ENCODE measurements around the gene MRPS22. TPM values are rescaled to one million over a fixed set of nuclear protein-coding genes. Genes with fewer than 3 reads are reported as not detected.

The MRPS22 gene
- polyA plus RNA-seq (ENCODE audit: insufficient read length in 3 of 3), result 10 to 100 TPM; 57.5 to 60.3 (median 58.3) TPM
- long read RNA-seq, donor 1, transcript MRPS22-201 (8 exons, 1,120 nt), result major isoform, 22 of 25 reads
- long read RNA-seq, donor 1, partial matches to known transcripts, result 0 of 25 reads
- long read RNA-seq, donor 1, other reads (novel, unspliced or antisense), result 0 of 25 reads
- long read RNA-seq, donor 2, transcript MRPS22-201 (8 exons, 1,120 nt), result major isoform, 34 of 257 reads
- long read RNA-seq, donor 2, transcript MRPS22-202 (8 exons, 1,099 nt), result minor isoform, 11 of 257 reads
- long read RNA-seq, donor 2, partial matches to known transcripts, result 188 of 257 reads
- long read RNA-seq, donor 2, other reads (novel, unspliced or antisense), result 20 of 257 reads
- long read RNA-seq, donor 3, transcript MRPS22-201 (8 exons, 1,120 nt), result major isoform, 25 of 188 reads
- long read RNA-seq, donor 3, partial matches to known transcripts, result 81 of 188 reads
- long read RNA-seq, donor 3, other reads (novel, unspliced or antisense), result 78 of 188 reads
- long read RNA-seq, donor 4, transcript MRPS22-202 (8 exons, 1,099 nt), result minor isoform, 6 of 177 reads
- long read RNA-seq, donor 4, transcript MRPS22-201 (8 exons, 1,120 nt), result major isoform, 43 of 177 reads
- long read RNA-seq, donor 4, partial matches to known transcripts, result 114 of 177 reads
- long read RNA-seq, donor 4, other reads (novel, unspliced or antisense), result 11 of 177 reads
- long read RNA-seq, donor 5, transcript MRPS22-201 (8 exons, 1,120 nt), result major isoform, 16 of 26 reads
- long read RNA-seq, donor 5, partial matches to known transcripts, result 5 of 26 reads
- long read RNA-seq, donor 5, other reads (novel, unspliced or antisense), result 0 of 26 reads
- long read RNA-seq, donor 6, transcript MRPS22-201 (8 exons, 1,120 nt), result major isoform, 18 of 23 reads
- long read RNA-seq, donor 6, partial matches to known transcripts, result 0 of 23 reads
- long read RNA-seq, donor 6, other reads (novel, unspliced or antisense), result 0 of 23 reads
- long read RNA-seq, donor 7, transcript MRPS22-201 (8 exons, 1,120 nt), result major isoform, 38 of 236 reads
- long read RNA-seq, donor 7, partial matches to known transcripts, result 177 of 236 reads
- long read RNA-seq, donor 7, other reads (novel, unspliced or antisense), result 13 of 236 reads
- long read RNA-seq, donor 8, transcript MRPS22-201 (8 exons, 1,120 nt), result major isoform, 8 of 98 reads
- long read RNA-seq, donor 8, partial matches to known transcripts, result 83 of 98 reads
- long read RNA-seq, donor 8, other reads (novel, unspliced or antisense), result 5 of 98 reads
- long read RNA-seq, donor 9, transcript MRPS22-201 (8 exons, 1,120 nt), result major isoform, 36 of 253 reads
- long read RNA-seq, donor 9, transcript MRPS22-202 (8 exons, 1,099 nt), result minor isoform, 6 of 253 reads
- long read RNA-seq, donor 9, partial matches to known transcripts, result 198 of 253 reads
- long read RNA-seq, donor 9, other reads (novel, unspliced or antisense), result 11 of 253 reads
- long read RNA-seq, donor 10, transcript MRPS22-201 (8 exons, 1,120 nt), result major isoform, 17 of 24 reads
- long read RNA-seq, donor 10, partial matches to known transcripts, result 0 of 24 reads
- long read RNA-seq, donor 10, other reads (novel, unspliced or antisense), result 0 of 24 reads
- long read RNA-seq, donor 11, transcript MRPS22-201 (8 exons, 1,120 nt), result major isoform, 15 of 116 reads
- long read RNA-seq, donor 11, partial matches to known transcripts, result 86 of 116 reads
- long read RNA-seq, donor 11, other reads (novel, unspliced or antisense), result 8 of 116 reads
- long read RNA-seq, donor 12, transcript MRPS22-201 (8 exons, 1,120 nt), result major isoform, 32 of 297 reads
- long read RNA-seq, donor 12, transcript MRPS22-211 (3 exons, 2,160 nt), result minor isoform, 5 of 297 reads
- long read RNA-seq, donor 12, transcript MRPS22-202 (8 exons, 1,099 nt), result minor isoform, 8 of 297 reads
- long read RNA-seq, donor 12, partial matches to known transcripts, result 232 of 297 reads
- long read RNA-seq, donor 12, other reads (novel, unspliced or antisense), result 15 of 297 reads
- long read RNA-seq, donor 13, transcript MRPS22-201 (8 exons, 1,120 nt), result major isoform, 5 of 9 reads
- long read RNA-seq, donor 13, partial matches to known transcripts, result 0 of 9 reads
- long read RNA-seq, donor 13, other reads (novel, unspliced or antisense), result 0 of 9 reads
- long read RNA-seq, donor 14, result 0 reads
- long read RNA-seq, donor 15, transcript MRPS22-202 (8 exons, 1,099 nt), result minor isoform, 6 of 46 reads
- long read RNA-seq, donor 15, transcript MRPS22-201 (8 exons, 1,120 nt), result major isoform, 31 of 46 reads
- long read RNA-seq, donor 15, partial matches to known transcripts, result 5 of 46 reads
- long read RNA-seq, donor 15, other reads (novel, unspliced or antisense), result 0 of 46 reads
- long read RNA-seq, donor 16, transcript MRPS22-201 (8 exons, 1,120 nt), result major isoform, 33 of 274 reads
- long read RNA-seq, donor 16, partial matches to known transcripts, result 176 of 274 reads
- long read RNA-seq, donor 16, other reads (novel, unspliced or antisense), result 62 of 274 reads

GRCh38 chr3:139343895-139344856, at the start of gene MRPS22:
Gene MRPS22 (plus strand): TSS chr3:139344020. CDS start chr3:139344027, 7 bp downstream.
- DNase-seq, result peak; percentile 82

DNA sequence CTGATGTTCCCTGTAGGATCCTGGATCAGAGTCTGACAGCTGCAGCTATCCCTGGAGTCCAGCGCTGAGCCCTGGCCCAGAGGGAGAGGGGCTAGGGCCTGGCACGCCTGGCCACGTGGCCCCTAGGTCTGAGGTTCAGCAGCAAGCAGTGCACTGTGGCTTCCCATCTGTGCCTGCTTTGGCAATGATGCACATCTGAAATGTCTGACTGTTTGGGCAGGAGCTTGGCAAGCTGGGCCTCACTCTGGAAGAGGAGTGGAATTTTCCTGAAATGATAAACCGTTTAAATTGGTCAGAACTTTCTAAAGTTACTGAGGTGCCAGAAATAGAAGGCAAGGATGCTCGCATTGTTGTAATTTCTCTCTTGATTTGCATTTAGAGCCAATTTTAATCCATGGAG, 48.8 kb upstream of the MRPS22 start:
- no peak for DNase-seq

DNA sequence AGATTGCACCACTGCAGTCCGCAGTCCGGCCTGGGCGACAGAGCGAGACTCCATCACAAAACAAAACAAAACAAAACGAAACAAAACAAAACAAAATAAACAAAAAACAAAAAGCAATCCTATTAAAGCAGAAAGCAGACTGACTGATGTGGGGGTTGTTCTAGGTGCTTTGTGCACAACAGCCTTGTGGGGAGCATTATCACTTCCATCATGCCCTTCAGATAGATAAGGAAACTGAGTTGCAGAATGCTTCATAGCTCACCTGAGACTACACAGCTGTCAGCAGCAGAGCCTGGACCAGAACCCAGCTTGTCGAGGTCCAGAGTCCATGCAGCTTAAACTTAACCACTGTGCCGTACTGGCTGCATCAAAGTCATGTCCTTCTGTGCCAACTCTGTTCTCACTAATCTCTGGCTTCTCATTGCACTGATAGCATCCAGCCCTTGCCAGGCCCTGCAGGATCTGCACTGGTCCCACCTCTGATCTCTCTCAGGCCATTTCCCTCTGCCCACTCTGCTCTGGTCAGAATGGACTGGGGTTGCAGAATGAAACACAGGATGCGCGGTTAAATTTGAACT, 47.6 kb upstream of the MRPS22 start:
- DNase-seq, result no peak

- no peak for DNase-seq
Observed at GRCh38 chr3:139297588-139298311, 46.1 kb upstream of the MRPS22 start.

DNA sequence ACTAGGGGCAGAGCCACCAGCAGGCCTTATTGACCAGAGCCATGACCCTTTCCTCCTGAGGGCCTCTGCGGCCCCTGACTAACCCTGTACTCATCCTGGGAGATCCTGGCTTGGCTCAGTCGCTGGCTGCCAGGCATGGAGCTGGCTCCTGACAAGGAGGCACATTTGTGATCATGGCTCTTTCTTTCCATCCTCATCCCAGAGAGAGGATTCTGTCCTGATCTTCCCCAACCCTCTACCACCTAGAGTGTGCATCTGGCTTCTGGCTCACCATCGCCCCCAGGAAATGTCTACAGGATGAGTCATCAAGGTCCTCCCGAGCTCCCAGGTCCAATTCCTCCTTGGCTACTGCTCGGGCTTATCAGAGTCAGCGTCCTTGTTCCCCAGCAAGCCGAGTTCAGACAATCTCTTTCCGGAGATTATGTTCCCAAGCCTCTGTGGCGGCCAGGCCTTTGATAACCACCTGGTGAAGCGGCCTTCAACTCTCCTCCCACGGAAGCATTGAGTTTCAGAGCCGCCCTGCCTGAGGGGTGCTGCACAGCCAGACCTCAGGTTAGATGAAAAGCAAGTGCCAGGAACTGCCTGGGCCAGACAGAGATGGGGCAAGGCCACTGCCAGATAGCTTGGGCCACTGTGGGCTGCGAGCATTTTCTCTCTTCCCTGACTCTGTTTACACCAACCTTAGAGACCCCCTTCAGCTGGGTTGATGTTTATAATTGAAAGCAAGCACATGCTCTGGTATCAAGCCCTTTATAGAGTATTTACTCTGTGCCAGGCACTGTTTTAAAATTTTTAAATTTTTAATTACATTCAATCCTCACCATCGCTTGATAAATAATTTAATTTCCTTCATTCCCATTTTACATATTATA, 44.3 kb upstream of the MRPS22 start:
- DNase-seq, result peak; percentile 23

DNA sequence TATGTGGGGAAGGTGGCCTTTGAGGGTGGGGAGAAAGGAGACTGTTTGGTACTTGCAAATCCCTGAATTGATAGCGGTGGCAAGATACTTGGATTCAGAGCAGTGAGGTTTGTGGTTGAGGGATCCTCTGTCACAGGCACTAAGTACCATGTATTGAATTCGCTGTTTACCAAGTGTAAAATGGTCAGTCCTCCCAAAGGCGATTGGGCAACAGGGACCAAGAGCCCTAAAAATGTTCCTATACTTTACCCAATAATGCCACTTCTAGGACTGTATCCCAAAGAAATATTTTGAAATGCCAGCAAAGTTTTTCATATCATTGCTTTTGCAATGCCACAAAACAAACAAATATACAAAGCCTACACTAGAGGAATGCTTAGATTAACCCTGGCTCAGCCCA, 43.4 kb upstream of the MRPS22 start:
- no peak for DNase-seq

GRCh38 chr3:139301183-139301582, 42.6 kb upstream of the MRPS22 start:
- DNase-seq, result no peak

DNA sequence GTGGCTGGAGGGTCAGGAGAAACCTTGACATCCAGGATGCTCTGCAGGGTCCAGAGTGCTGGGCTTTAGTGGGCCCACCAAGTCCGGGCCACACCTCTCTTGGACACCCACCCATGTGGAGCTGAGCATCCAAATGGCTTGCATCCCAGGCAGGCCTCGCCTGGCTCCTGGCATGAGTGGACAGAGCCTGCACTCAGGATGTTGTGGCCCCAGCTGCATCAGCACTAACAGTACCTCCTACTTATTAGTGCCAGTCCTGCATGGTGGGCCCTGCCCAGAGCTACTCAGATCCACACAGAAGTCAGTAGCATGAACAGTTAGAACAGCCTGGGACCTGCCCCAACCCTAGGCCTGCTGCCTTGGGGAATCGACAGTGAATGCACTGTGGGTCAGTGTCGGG, 42.2 kb upstream of the MRPS22 start:
- DNase-seq, result no peak

DNA sequence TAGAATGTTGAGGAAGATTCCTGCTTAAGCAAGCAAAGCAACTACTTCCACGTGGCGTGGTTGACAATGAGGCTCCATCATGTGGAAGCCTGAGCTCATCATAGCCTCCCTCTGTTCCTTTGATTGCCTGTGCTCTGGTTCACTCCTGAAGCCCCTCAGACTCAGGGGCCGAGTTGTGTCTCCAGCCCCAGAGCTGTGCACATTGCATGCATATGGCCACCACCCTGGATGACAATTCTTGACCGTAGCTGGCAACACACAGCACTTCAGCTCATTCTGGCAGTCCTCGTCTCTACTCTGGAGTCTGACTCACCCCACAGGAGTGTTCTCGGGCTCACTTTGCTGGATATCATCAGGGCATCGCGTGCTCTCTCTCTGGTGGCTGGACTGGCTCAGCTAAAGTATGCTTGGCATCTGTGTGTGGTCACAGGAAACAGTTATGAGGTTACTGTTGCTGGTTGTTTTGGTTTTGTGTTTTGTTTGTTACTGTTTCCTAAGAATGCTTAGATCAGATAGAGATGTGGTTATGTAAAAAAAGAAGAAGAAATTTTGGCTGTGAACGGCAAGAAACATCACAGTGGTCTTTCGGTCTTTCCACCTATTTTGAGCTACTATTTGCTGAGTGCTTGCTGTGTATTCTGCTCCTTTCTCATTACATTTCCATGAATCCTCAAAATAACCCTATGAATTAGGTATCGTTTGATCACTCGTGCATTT, 41.6 kb upstream of the MRPS22 start:
- no peak for DNase-seq

GRCh38 chr3:139302801-139303113, 41.1 kb upstream of the MRPS22 start:
- DNase-seq, result no peak

- DNase-seq, result no peak
Observed at GRCh38 chr3:139303216-139303615, 40.6 kb upstream of the MRPS22 start.

DNA sequence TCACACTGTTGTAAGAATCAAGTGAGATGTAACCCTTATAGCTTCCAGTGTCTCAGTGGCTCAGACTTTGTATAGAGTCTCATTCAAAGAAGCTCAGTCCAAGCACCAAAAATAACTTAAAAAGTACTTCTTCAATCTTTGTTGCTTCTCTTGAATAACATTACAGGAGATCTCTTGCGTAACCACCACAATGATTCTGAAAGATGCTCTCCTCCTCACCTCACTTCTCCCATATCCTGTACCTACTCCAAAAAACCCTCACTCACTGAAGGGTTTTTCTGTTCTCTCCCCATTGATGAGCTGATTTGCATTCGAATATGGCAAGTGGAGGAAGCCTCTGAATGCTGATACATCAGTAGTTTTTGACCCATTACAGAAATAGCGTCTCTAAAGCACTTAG, 39.4 kb upstream of the MRPS22 start:
- no peak for DNase-seq

GRCh38 chr3:139306078-139306477, 37.7 kb upstream of the MRPS22 start:
- no peak for DNase-seq

DNA sequence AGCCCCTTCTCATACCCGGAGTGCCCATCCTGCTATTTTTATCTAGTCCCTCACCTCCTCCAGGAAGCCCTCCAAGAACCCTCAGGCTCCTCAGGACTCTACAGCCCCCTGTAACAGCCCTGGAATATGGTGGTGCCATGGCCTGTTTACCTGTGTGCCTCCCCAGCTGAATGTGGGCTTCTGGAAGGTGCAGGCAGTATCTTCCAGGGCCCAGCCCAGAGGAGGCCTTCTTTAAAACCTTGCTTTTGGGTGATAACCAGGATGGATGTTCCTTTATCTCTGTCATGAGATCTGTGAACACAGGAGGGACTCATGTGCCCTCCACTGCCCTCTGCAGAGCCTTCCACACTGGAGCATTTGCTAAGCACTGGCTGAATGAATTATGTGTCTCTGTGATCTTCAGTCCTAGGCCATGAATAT, 36.7 kb upstream of the MRPS22 start:
- no peak for DNase-seq
